B cell (primary cell): ENCODE results near the gene CDK5R2. TPM values are rescaled to one million over a fixed set of nuclear protein-coding genes. Genes with fewer than 3 reads are reported as not detected.

Experiments
- ATAC-seq: fragments of 200-7000 bp; cut with Tn5 transposase; one replicate; pipeline ENCODE4 v1.10.0; 2021; ENCODE audit warnings: low read depth, mild to moderate bottlenecking, moderate number of reproducible peaks, moderate library complexity
- CTCF ChIA-PET: fragments of 350-600 bp; sonication (Branson Sonifier 250); formaldehyde crosslinking; loops from one replicate; lab custom pipeline; 2021; ENCODE audit warnings: antibody characterized with exemption, inconsistent platforms; lab: Charles Lee
- POLR2A ChIA-PET: fragments of 350-600 bp; sonication (Branson Sonifier 250); formaldehyde crosslinking; loops from one replicate; lab custom pipeline; 2021; ENCODE audit warnings: antibody characterized with exemption; lab: Charles Lee
- DNase-seq: peaks from one replicate; pipeline ENCODE4 v3.0.0; 2013
- H2AFZ ChIP-seq: 2 replicates; pipeline ENCODE4 v1.6.1; 2012; ENCODE audit warnings: mild to moderate bottlenecking, low read depth, low read length; ENCODE audit not compliant: insufficient read depth, poor library complexity, severe bottlenecking
- H3K27ac ChIP-seq, 2 donors: 1 replicate in 1 of 2; 2 replicates in 1 of 2; pipeline ENCODE4 v1.5.1; 2012 to 2013; ENCODE audit warnings: low read length in 2 of 2, mild to moderate bottlenecking in 2 of 2, moderate library complexity in 1 of 2
- H3K27me3 ChIP-seq, 4 experiments: fragments of 200-600 bp in 1 of 4; sonication (generic) in 1 of 4; replicated peaks in 1 of 4; 1 replicate in 2 of 4; 2 replicates in 2 of 4; pipeline versions ENCODE4 v1.6.1 to v1.7.0; 2013 to 2016; ENCODE audit warnings: low read length in 3 of 4, mild to moderate bottlenecking in 2 of 4, mixed read lengths in 1 of 4, moderate library complexity in 1 of 4; ENCODE audit not compliant: insufficient read depth in 4 of 4, control insufficient read depth in 3 of 4; ENCODE audit errors: control extremely low read depth in 1 of 4
- H3K36me3 ChIP-seq, 2 experiments: replicated peaks in 1 of 2; 1 replicate in 1 of 2; 2 replicates in 1 of 2; pipeline versions ENCODE4 v1.6.1 to v1.7.1; 2013; ENCODE audit warnings: low read length in 1 of 2; ENCODE audit not compliant: insufficient read depth in 2 of 2, control insufficient read depth in 1 of 2; ENCODE audit errors: control extremely low read depth in 1 of 2, extremely low read depth in 1 of 2
- H3K4me1 ChIP-seq, 2 donors: fragments of 200-600 bp in 1 of 2; sonication (generic) in 1 of 2; 1 replicate in 1 of 2; 2 replicates in 1 of 2; pipeline versions ENCODE4 v1.5.1 to v1.6.1; 2013 to 2017; ENCODE audit warnings: low read length in 2 of 2; ENCODE audit not compliant: control insufficient read depth in 2 of 2, insufficient read depth in 2 of 2
- H3K4me2 ChIP-seq: replicated peaks from 2 replicates; pipeline ENCODE3; 2012; ENCODE audit warnings: mild to moderate bottlenecking, low read depth, low read length; ENCODE audit not compliant: poor library complexity, severe bottlenecking
- H3K4me3 ChIP-seq, 5 experiments: fragments of 200-600 bp in 1 of 5; sonication (generic) in 1 of 5; 1 replicate in 3 of 5; 2 replicates in 2 of 5; pipeline versions ENCODE4 v1.5.1 to v1.7.0; 2011 to 2016; ENCODE audit warnings: low read length in 4 of 5, mild to moderate bottlenecking in 4 of 5, low read depth in 2 of 5, control low read depth in 1 of 5, moderate library complexity in 1 of 5; ENCODE audit not compliant: insufficient read depth in 1 of 5; ENCODE audit errors: control extremely low read depth in 1 of 5, extremely low read depth in 1 of 5
- H3K79me2 ChIP-seq: fragments of 200-600 bp; sonication (generic); one replicate; pipeline ENCODE4 v1.6.0; 2016; ENCODE audit warnings: low read length; ENCODE audit not compliant: control insufficient read depth, insufficient read depth
- H3K9ac ChIP-seq: fragments of 200-600 bp; sonication (generic); 2 replicates; pipeline ENCODE4 v1.6.1; 2017; ENCODE audit warnings: mild to moderate bottlenecking, low read length, moderate library complexity
- H3K9me3 ChIP-seq, 3 donors: one replicate each; pipeline versions ENCODE4 v1.6.1 to v1.7.1; 2013; ENCODE audit warnings: low read length in 2 of 3; ENCODE audit not compliant: control insufficient read depth in 2 of 3, insufficient read depth in 1 of 3; ENCODE audit errors: control extremely low read depth in 1 of 3
- H4K20me1 ChIP-seq: 2 replicates; pipeline ENCODE4 v1.6.0; 2012; ENCODE audit warnings: mild to moderate bottlenecking, low read length; ENCODE audit not compliant: insufficient read depth, control insufficient read depth, poor library complexity, severe bottlenecking
- H3K27ac Mint-ChIP-seq: one replicate; pipeline ENCODE4 v1.8.0; 2021; ENCODE audit warnings: mixed read lengths
- H3K27me3 Mint-ChIP-seq: one replicate; pipeline ENCODE4 v1.8.0; 2021; ENCODE audit warnings: mixed read lengths
- H3K4me1 Mint-ChIP-seq: one replicate; pipeline ENCODE4 v1.8.0; 2021; ENCODE audit warnings: mixed read lengths
- H3K4me3 Mint-ChIP-seq: one replicate; pipeline ENCODE4 v1.8.0; 2021; ENCODE audit warnings: mixed read lengths
- H3K9me3 Mint-ChIP-seq: one replicate; pipeline ENCODE4 v1.8.0; 2022; ENCODE audit warnings: mixed read lengths; ENCODE audit not compliant: insufficient read depth
- CTCF ChIP-seq: fragments of 200-600 bp; IDR thresholded peaks from one replicate; pipeline ENCODE4 v1.8.0; 2022; ENCODE audit warnings: antibody characterized with exemption, mild to moderate bottlenecking
- EZH2 ChIP-seq: IDR thresholded peaks from 2 replicates; pipeline ENCODE4 v1.6.1; 2012; ENCODE audit warnings: borderline replicate concordance, low read depth, mild to moderate bottlenecking, moderate library complexity, low read length; ENCODE audit not compliant: insufficient read depth, poor library complexity, severe bottlenecking
- WGBS: methylation state at CpG from one replicate; pipeline ENCODE4 v1.1.5; 2013; ENCODE audit warnings: missing lambda C conversion rate; ENCODE audit not compliant: insufficient coverage; 5-methylcytosine and 5-hydroxymethylcytosine counted together
- intact Hi-C: fragments of 100-400 bp; cut with micrococcal nuclease; formaldehyde crosslinking; loops from one replicate; pipeline ENCODE4 v1.10.0; 2022
- polyA plus RNA-seq: library from polyadenylated mRNA; depleted of rRNA; stranded (reverse); fragments of >200 nt; gene quantifications from 2 replicates; pipeline ENCODE4 v1.2.3, GENCODE V29; 2012
- total RNA-seq, 2 donors: library from RNA; stranded (reverse); fragments of 120-200 nt in 1 of 2; gene quantifications; 1 replicate in 1 of 2; 2 replicates in 1 of 2; pipeline versions ENCODE4 v1.2.3 to v1.2.4, GENCODE V29; 2013 to 2022

The CDK5R2 gene
- total and polyA plus RNA-seq, 2 donors (not counting 1 experiment from before 2014, with no cell fraction given) = not detected

GRCh38 chr2:219003267-219003634 lies 43.8 kb downstream of the CDK5R2 start:
- 14% methylated on average over 17 of the region's 20 CpGs for WGBS

More at GRCh38 chr2:219003267-219003634, 43.8 kb downstream of the CDK5R2 start:
- ChIA-PET CTCF (interaction anchor here (1.3 to 2.6 kb wide), 3 partner anchors 8 to 127 kb away, joined by 3 to 9 read pairs (median 3); no protein-coding TSS in a partner anchor), POLR2A (no interaction called here)
- H3K4me2 ChIP-seq = peak overlapping the region; percentile 76
- H3K9ac ChIP-seq = peak overlapping the region; percentile 42
- Mint-ChIP-seq H3K27me3 (peaks cover 58% of the 10 kb centered on the region), H3K4me3 (peak overlapping the region; percentile 66), H3K9me3 (no peaks in the 10 kb centered on the region), H3K27ac (no peak overlapping the region), H3K4me1 (peaks cover 22% of the 10 kb centered on the region)
- H3K27me3 ChIP-seq = peaks cover 0 to 77% (median 28%) of the 10 kb centered on the region in 4 experiments
- no peaks in the 10 kb centered on the region for H3K36me3 ChIP-seq
- H3K27ac ChIP-seq = no peak overlapping the region
- H3K79me2 ChIP-seq = no peaks in the 10 kb centered on the region
- DNase-seq (peak; percentile 21), ATAC-seq (no peak)
- peaks cover 25 to 37% of the 10 kb centered on the region in 2 donors for H3K4me1 ChIP-seq
- TF ChIP-seq CTCF (no peak), EZH2 (no peak)
- H3K4me3 ChIP-seq = peak overlapping the region in 3 of 5 experiments; percentile 17 to 39 (median 35)
- intact Hi-C loops = no loop called here
- no peaks in the 10 kb centered on the region for H4K20me1 ChIP-seq
- H2AFZ ChIP-seq = peak overlapping the region; percentile 60
- H3K9me3 ChIP-seq = peaks cover 0 to 26% (median 0%) of the 10 kb centered on the region in 3 donors
